Measurements from ENCODE around the gene USP17L24. TPM values are rescaled to one million over a fixed set of nuclear protein-coding genes. Genes with fewer than 3 reads are reported as not detected.

USP17L24 gene, protein sequence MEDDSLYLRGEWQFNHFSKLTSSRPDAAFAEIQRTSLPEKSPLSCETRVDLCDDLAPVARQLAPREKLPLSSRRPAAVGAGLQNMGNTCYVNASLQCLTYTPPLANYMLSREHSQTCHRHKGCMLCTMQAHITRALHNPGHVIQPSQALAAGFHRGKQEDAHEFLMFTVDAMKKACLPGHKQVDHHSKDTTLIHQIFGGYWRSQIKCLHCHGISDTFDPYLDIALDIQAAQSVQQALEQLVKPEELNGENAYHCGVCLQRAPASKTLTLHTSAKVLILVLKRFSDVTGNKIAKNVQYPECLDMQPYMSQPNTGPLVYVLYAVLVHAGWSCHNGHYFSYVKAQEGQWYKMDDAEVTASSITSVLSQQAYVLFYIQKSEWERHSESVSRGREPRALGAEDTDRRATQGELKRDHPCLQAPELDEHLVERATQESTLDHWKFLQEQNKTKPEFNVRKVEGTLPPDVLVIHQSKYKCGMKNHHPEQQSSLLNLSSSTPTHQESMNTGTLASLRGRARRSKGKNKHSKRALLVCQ
- not detected in 5 replicates for total RNA-seq (2022; extraction: Qiagen RNA extraction; ENCODE audit: low read depth)

DNA sequence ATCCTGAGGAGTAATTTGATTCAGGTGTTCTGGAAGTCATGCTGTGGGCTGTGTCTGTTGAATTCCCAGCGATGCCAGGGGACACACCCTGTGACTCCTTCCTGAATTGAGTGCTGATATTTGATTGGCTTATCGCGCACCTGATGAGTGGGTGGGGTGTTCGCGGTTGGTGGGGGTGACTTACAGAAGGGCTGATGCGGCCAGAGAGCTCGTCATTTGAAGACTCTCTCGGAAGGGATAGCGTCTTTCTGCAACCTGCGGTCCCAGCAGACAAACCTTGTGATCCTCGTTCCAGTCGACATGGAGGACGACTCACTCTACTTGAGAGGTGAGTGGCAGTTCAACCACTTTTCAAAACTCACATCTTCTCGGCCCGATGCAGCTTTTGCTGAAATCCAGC lies at the start of gene USP17L24:
USP17L24 (plus strand) TSS at position 301 of the 400 bp plus-strand sequence; CDS start at position 301, 0 bp downstream.

DNA sequence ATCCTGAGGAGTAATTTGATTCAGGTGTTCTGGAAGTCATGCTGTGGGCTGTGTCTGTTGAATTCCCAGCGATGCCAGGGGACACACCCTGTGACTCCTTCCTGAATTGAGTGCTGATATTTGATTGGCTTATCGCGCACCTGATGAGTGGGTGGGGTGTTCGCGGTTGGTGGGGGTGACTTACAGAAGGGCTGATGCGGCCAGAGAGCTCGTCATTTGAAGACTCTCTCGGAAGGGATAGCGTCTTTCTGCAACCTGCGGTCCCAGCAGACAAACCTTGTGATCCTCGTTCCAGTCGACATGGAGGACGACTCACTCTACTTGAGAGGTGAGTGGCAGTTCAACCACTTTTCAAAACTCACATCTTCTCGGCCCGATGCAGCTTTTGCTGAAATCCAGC lies 4.6 kb downstream of the USP17L24 start, which contains the start of gene USP17L25:
USP17L25 (plus strand) TSS at position 301 of the 400 bp plus-strand sequence; CDS start at position 301, 0 bp downstream.

DNA sequence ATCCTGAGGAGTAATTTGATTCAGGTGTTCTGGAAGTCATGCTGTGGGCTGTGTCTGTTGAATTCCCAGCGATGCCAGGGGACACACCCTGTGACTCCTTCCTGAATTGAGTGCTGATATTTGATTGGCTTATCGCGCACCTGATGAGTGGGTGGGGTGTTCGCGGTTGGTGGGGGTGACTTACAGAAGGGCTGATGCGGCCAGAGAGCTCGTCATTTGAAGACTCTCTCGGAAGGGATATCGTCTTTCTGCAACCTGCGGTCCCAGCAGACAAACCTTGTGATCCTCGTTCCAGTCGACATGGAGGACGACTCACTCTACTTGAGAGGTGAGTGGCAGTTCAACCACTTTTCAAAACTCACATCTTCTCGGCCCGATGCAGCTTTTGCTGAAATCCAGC lies 9.4 kb downstream of the USP17L24 start, which contains the start of gene USP17L26:
USP17L26 (plus strand) TSS at position 301 of the 400 bp plus-strand sequence; CDS start at position 301, 0 bp downstream.

DNA sequence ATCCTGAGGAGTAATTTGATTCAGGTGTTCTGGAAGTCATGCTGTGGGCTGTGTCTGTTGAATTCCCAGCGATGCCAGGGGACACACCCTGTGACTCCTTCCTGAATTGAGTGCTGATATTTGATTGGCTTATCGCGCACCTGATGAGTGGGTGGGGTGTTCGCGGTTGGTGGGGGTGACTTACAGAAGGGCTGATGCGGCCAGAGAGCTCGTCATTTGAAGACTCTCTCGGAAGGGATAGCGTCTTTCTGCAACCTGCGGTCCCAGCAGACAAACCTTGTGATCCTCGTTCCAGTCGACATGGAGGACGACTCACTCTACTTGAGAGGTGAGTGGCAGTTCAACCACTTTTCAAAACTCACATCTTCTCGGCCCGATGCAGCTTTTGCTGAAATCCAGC lies 14.1 kb downstream of the USP17L24 start, which contains the start of gene USP17L5:
USP17L5 (plus strand) TSS at position 301 of the 400 bp plus-strand sequence; CDS start at position 301, 0 bp downstream.

DNA sequence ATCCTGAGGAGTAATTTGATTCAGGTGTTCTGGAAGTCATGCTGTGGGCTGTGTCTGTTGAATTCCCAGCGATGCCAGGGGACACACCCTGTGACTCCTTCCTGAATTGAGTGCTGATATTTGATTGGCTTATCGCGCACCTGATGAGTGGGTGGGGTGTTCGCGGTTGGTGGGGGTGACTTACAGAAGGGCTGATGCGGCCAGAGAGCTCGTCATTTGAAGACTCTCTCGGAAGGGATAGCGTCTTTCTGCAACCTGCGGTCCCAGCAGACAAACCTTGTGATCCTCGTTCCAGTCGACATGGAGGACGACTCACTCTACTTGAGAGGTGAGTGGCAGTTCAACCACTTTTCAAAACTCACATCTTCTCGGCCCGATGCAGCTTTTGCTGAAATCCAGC lies 18.9 kb downstream of the USP17L24 start, which contains the start of gene USP17L27:
USP17L27 (plus strand) TSS at position 301 of the 400 bp plus-strand sequence; CDS start at position 301, 0 bp downstream.

DNA sequence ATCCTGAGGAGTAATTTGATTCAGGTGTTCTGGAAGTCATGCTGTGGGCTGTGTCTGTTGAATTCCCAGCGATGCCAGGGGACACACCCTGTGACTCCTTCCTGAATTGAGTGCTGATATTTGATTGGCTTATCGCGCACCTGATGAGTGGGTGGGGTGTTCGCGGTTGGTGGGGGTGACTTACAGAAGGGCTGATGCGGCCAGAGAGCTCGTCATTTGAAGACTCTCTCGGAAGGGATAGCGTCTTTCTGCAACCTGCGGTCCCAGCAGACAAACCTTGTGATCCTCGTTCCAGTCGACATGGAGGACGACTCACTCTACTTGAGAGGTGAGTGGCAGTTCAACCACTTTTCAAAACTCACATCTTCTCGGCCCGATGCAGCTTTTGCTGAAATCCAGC lies 23.6 kb downstream of the USP17L24 start, which contains the start of gene USP17L28:
USP17L28 (plus strand) TSS at position 301 of the 400 bp plus-strand sequence; CDS start at position 301, 0 bp downstream.

DNA sequence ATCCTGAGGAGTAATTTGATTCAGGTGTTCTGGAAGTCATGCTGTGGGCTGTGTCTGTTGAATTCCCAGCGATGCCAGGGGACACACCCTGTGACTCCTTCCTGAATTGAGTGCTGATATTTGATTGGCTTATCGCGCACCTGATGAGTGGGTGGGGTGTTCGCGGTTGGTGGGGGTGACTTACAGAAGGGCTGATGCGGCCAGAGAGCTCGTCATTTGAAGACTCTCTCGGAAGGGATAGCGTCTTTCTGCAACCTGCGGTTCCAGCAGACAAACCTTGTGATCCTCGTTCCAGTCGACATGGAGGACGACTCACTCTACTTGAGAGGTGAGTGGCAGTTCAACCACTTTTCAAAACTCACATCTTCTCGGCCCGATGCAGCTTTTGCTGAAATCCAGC lies 28.4 kb downstream of the USP17L24 start, which contains the start of gene USP17L29:
USP17L29 (plus strand) TSS at position 301 of the 400 bp plus-strand sequence; CDS start at position 301, 0 bp downstream.

DNA sequence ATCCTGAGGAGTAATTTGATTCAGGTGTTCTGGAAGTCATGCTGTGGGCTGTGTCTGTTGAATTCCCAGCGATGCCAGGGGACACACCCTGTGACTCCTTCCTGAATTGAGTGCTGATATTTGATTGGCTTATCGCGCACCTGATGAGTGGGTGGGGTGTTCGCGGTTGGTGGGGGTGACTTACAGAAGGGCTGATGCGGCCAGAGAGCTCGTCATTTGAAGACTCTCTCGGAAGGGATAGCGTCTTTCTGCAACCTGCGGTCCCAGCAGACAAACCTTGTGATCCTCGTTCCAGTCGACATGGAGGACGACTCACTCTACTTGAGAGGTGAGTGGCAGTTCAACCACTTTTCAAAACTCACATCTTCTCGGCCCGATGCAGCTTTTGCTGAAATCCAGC lies 37.9 kb downstream of the USP17L24 start, which contains the start of gene USP17L30:
USP17L30 (plus strand) TSS at position 301 of the 400 bp plus-strand sequence; CDS start at position 301, 0 bp downstream.

Other genes with a start within 250 kb of the USP17L24 start
- gene FAM90A26, start 154.8 kb upstream of the USP17L24 start, total RNA-seq (2022; extraction: Qiagen RNA extraction; ENCODE audit: low read depth), result not detected in 5 replicates
- gene USP17L10, start 114.5 kb upstream of the USP17L24 start, total RNA-seq (2022; extraction: Qiagen RNA extraction; ENCODE audit: low read depth), result not detected in 5 replicates
- not detected in 5 replicates for gene USP17L11, start 109.8 kb upstream of the USP17L24 start, total RNA-seq (2022; extraction: Qiagen RNA extraction; ENCODE audit: low read depth)
- not detected in 5 replicates for gene USP17L12, start 105.0 kb upstream of the USP17L24 start, total RNA-seq (2022; extraction: Qiagen RNA extraction; ENCODE audit: low read depth)
- not detected in 5 replicates for gene USP17L13, start 100.3 kb upstream of the USP17L24 start, total RNA-seq (2022; extraction: Qiagen RNA extraction; ENCODE audit: low read depth)
- not detected in 5 replicates for gene USP17L15, start 90.8 kb upstream of the USP17L24 start, total RNA-seq (2022; extraction: Qiagen RNA extraction; ENCODE audit: low read depth)
- not detected in 5 replicates for gene USP17L17, start 81.3 kb upstream of the USP17L24 start, total RNA-seq (2022; extraction: Qiagen RNA extraction; ENCODE audit: low read depth)
- not detected in 5 replicates for gene USP17L18, start 76.5 kb upstream of the USP17L24 start, total RNA-seq (2022; extraction: Qiagen RNA extraction; ENCODE audit: low read depth)
- gene USP17L19, start 71.8 kb upstream of the USP17L24 start, total RNA-seq (2022; extraction: Qiagen RNA extraction; ENCODE audit: low read depth), result not detected in 5 replicates
- not detected in 5 replicates for gene USP17L20, start 67.0 kb upstream of the USP17L24 start, total RNA-seq (2022; extraction: Qiagen RNA extraction; ENCODE audit: low read depth)
- gene USP17L21, start 62.3 kb upstream of the USP17L24 start, total RNA-seq (2022; extraction: Qiagen RNA extraction; ENCODE audit: low read depth), result not detected in 5 replicates
- gene USP17L22, start 57.5 kb upstream of the USP17L24 start, total RNA-seq (2022; extraction: Qiagen RNA extraction; ENCODE audit: low read depth), result not detected in 5 replicates
- gene USP17L25, start 4.7 kb downstream of the USP17L24 start, total RNA-seq (2022; extraction: Qiagen RNA extraction; ENCODE audit: low read depth), result not detected in 5 replicates
- not detected in 5 replicates for gene USP17L26, start 9.5 kb downstream of the USP17L24 start, total RNA-seq (2022; extraction: Qiagen RNA extraction; ENCODE audit: low read depth)
- gene USP17L5, start 14.2 kb downstream of the USP17L24 start, total RNA-seq (2022; extraction: Qiagen RNA extraction; ENCODE audit: low read depth), result not detected in 5 replicates
- not detected in 5 replicates for gene USP17L27, start 19.0 kb downstream of the USP17L24 start, total RNA-seq (2022; extraction: Qiagen RNA extraction; ENCODE audit: low read depth)
- not detected in 5 replicates for gene USP17L28, start 23.7 kb downstream of the USP17L24 start, total RNA-seq (2022; extraction: Qiagen RNA extraction; ENCODE audit: low read depth)
- gene USP17L29, start 28.5 kb downstream of the USP17L24 start, total RNA-seq (2022; extraction: Qiagen RNA extraction; ENCODE audit: low read depth), result not detected in 5 replicates
- not detected in 5 replicates for gene USP17L30, start 38.0 kb downstream of the USP17L24 start, total RNA-seq (2022; extraction: Qiagen RNA extraction; ENCODE audit: low read depth)
- gene DEFB131A, start 119.2 kb downstream of the USP17L24 start, total RNA-seq (2022; extraction: Qiagen RNA extraction; ENCODE audit: low read depth), result not detected in 5 replicates